ENCODE measurements around the gene PHLDA2. TPM values are rescaled to one million over a fixed set of nuclear protein-coding genes. Genes with fewer than 3 reads are reported as not detected.
"Not testable (repeated sequence)": the region's sequence is repeated elsewhere in the genome, so short reads cannot be mapped to it uniquely, and the experiment has no call there.

PHLDA2 gene
- total RNA-seq, 4 donors from 2014 or later = 7.0 to 26.4 (median 18.2) TPM

- 88% methylated on average over 13 of the region's 13 CpGs for WGBS
- DNase-seq (ENCODE audit: low spot score in 2 of 2) = no peak
- Histone ChIP-seq H3K9me3 (no peaks in the 10 kb centered on the region), H3K27me3 (no peaks in the 10 kb centered on the region), H3K4me1 (peaks cover 40% of the 10 kb centered on the region), H3K27ac (no peak overlapping the region), H3K4me3 (no peak overlapping the region), H3K36me3 (no peaks in the 10 kb centered on the region)
- TF ChIP-seq POLR2A (IDR thresholded peaks at IDR 0.05) (no peak), EP300 (IDR thresholded peaks at IDR 0.05) (no peak), CTCF (IDR thresholded peaks at IDR 0.05) (no peak), POLR2AphosphoS5 (IDR thresholded peaks at IDR 0.05) (no peak)
These were observed 18.7 kb downstream of the PHLDA2 start for GRCh38 chr11:2910401-2910955.

GRCh38 chr11:2909133-2909902 lies 19.9 kb downstream of the PHLDA2 start:
- TF ChIP-seq EP300 (IDR thresholded peaks at IDR 0.05) = no peak
- no peak for TF ChIP-seq POLR2AphosphoS5 (IDR thresholded peaks at IDR 0.05)
- TF ChIP-seq CTCF (IDR thresholded peaks at IDR 0.05) = no peak
- no peak for TF ChIP-seq POLR2A (IDR thresholded peaks at IDR 0.05)
- H3K9me3 ChIP-seq = no peaks in the 10 kb centered on the region
- peak overlapping the region; percentile 4 for H3K4me3 ChIP-seq
- H3K27me3 ChIP-seq = no peaks in the 10 kb centered on the region
- no peak overlapping the region for H3K27ac ChIP-seq
- peaks cover 40% of the 10 kb centered on the region for H3K4me1 ChIP-seq
- H3K36me3 ChIP-seq = no peaks in the 10 kb centered on the region
- WGBS = 43% methylated on average over 32 of the region's 78 CpGs
- no peak for DNase-seq (ENCODE audit: low spot score in 2 of 2)

- H3K36me3 ChIP-seq = no peaks in the 10 kb centered on the region
- no peak overlapping the region for H3K4me3 ChIP-seq
- DNase-seq (ENCODE audit: low spot score in 2 of 2) = no peak
- H3K9me3 ChIP-seq = no peaks in the 10 kb centered on the region
- no peak overlapping the region for H3K27ac ChIP-seq
- no peaks in the 10 kb centered on the region for H3K27me3 ChIP-seq
- WGBS = 100% methylated on average over 3 of the region's 14 CpGs
- no peak for TF ChIP-seq POLR2A (IDR thresholded peaks at IDR 0.05)
- TF ChIP-seq POLR2AphosphoS5 (IDR thresholded peaks at IDR 0.05) = no peak
- TF ChIP-seq EP300 (IDR thresholded peaks at IDR 0.05) = no peak
- TF ChIP-seq CTCF (IDR thresholded peaks at IDR 0.05) = no peak
- peaks cover 42% of the 10 kb centered on the region for H3K4me1 ChIP-seq
These were observed 21.1 kb downstream of the PHLDA2 start for GRCh38 chr11:2908130-2908529.

- not testable (repeated sequence) for H3K27ac ChIP-seq; DNase-seq (ENCODE audit: low spot score in 2 of 2); H3K4me3 ChIP-seq; H3K9me3 ChIP-seq; H3K36me3 ChIP-seq; H3K27me3 ChIP-seq
- WGBS = 90% methylated on average over 7 of the region's 7 CpGs
- peaks cover 40% of the 10 kb centered on the region for H3K4me1 ChIP-seq
These were observed 23.9 kb downstream of the PHLDA2 start for GRCh38 chr11:2905299-2905698.

GRCh38 chr11:2904153-2905052 lies 24.8 kb downstream of the PHLDA2 start:
- Histone ChIP-seq H3K27ac (peak overlapping the region; percentile 39), H3K4me1 (peaks cover 43% of the 10 kb centered on the region), H3K9me3 (no peaks in the 10 kb centered on the region), H3K4me3 (no peak overlapping the region), H3K27me3 (no peaks in the 10 kb centered on the region), H3K36me3 (no peaks in the 10 kb centered on the region)
- TF ChIP-seq EP300 (IDR thresholded peaks at IDR 0.05) = no peak
- TF ChIP-seq CTCF (IDR thresholded peaks at IDR 0.05) = no peak
- no peak for TF ChIP-seq POLR2A (IDR thresholded peaks at IDR 0.05)
- TF ChIP-seq POLR2AphosphoS5 (IDR thresholded peaks at IDR 0.05) = no peak
- DNase-seq (ENCODE audit: low spot score in 2 of 2) = no peak
- WGBS = 51% methylated on average over 17 of the region's 21 CpGs

Measured in suprapubic skin (tissue), 4 donors.